ENCODE measurements around the gene DARS1.
"Not testable (repeated sequence)": the region's sequence is repeated elsewhere in the genome, so short reads cannot be mapped to it uniquely, and the experiment has no call there.

Gene DARS1

DNA sequence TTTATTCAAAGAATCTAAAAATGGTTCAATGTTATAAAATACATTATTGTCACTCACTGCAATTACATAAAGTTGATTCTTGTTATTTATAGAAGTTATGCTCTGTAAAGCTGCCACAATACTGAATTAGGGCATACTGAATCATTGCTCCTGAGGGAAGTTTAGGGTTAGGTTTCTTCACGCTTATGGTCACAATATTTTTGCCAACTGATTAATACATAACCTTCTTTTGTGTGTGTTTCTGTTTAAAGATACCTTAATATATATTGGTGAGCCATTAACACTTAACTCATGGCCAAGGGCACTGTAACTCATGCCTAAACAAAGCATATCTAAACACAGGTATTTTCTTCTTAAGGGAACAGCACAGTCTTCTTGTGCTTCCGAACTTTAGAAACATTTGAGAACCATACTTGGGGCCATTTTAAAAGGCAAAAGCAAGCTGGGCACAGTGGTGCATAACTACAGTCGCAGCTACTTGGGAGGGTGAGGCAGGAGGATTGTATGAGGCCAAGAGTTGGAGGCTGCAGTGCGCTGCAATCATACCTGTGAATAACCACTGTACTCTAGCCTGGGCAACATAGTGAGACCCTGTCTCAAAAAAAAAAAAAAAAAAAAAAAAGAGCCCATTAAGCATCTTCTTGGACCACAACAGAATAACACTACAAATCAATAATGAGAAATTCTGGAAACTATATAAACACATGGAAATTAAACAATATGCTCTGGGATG is 15.6 kb downstream of the DARS1 start:
- H3K27me3 ChIP-seq = no peaks in the 10 kb centered on the region
- H3K27ac ChIP-seq = no peak overlapping the region
- TF ChIP-seq CTCF (IDR thresholded peaks at IDR 0.05) = no peak

GRCh38 chr2:135965756-135966155 is 19.7 kb downstream of the DARS1 start:
- no peaks in the 10 kb centered on the region for H3K27me3 ChIP-seq
- no peaks in the 10 kb centered on the region for H3K36me3 ChIP-seq
- no peaks in the 10 kb centered on the region for H3K9me3 ChIP-seq
- H3K4me3 ChIP-seq (ENCODE audit: low read depth in 1 of 2, low read length in 1 of 2) = no peak overlapping the region
- H3K27ac ChIP-seq = peak overlapping the region; percentile 41
- H3K4me1 ChIP-seq (ENCODE audit: control insufficient read depth in 1 of 2, insufficient read depth in 1 of 2, low read depth in 1 of 2, low read length in 1 of 2) = peaks cover 33 to 49% of the 10 kb centered on the region in 2 experiments
- TF ChIP-seq CTCF (IDR thresholded peaks at IDR 0.05) = no peak

More for the DNA sequence above, 15.6 kb downstream of the DARS1 start:
- no peaks in the 10 kb centered on the region for H3K9me3 ChIP-seq
- peaks cover 9 to 25% of the 10 kb centered on the region in 2 experiments for H3K4me1 ChIP-seq (ENCODE audit: control insufficient read depth in 1 of 2, insufficient read depth in 1 of 2, low read depth in 1 of 2, low read length in 1 of 2)
- no peaks in the 10 kb centered on the region for H3K36me3 ChIP-seq
- H3K4me3 ChIP-seq (ENCODE audit: low read depth in 1 of 2, low read length in 1 of 2) = no peak overlapping the region

GRCh38 chr2:135964404-135964803 is 21.0 kb downstream of the DARS1 start:
- not testable (repeated sequence) for H3K9me3 ChIP-seq; H3K27me3 ChIP-seq; H3K36me3 ChIP-seq; H3K27ac ChIP-seq; H3K4me3 ChIP-seq (ENCODE audit: low read depth in 1 of 2, low read length in 1 of 2)
- H3K4me1 ChIP-seq (ENCODE audit: control insufficient read depth in 1 of 2, insufficient read depth in 1 of 2, low read depth in 1 of 2, low read length in 1 of 2) = peaks cover 36 to 55% of the 10 kb centered on the region in 2 experiments

DNA sequence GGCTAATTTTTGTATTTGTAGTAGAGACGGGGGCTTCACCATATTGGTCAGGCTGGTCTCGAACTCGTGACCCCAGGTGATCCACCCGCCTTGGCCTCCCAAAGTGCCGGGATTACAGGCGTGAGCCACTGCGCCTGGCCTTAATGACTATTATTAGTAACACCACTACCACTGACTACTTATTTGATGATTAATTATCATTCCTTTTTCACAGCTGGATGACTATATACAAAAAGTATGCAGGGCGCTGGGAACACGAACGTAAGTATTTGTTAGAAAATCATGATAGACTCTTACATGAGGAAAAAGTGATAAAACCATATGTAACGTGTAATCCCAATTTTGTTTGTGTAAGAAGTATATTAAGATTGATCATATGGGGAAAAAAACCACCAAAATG is 21.6 kb downstream of the DARS1 start:
- Histone ChIP-seq H3K27me3 (no peaks in the 10 kb centered on the region), H3K4me1 (ENCODE audit: control insufficient read depth in 1 of 2, insufficient read depth in 1 of 2, low read depth in 1 of 2, low read length in 1 of 2) (peaks cover 36 to 55% of the 10 kb centered on the region in 2 experiments), H3K27ac (no peak overlapping the region), H3K9me3 (no peaks in the 10 kb centered on the region), H3K4me3 (ENCODE audit: low read depth in 1 of 2, low read length in 1 of 2) (no peak overlapping the region), H3K36me3 (no peaks in the 10 kb centered on the region)
- no peak for TF ChIP-seq CTCF (IDR thresholded peaks at IDR 0.05)

DNA sequence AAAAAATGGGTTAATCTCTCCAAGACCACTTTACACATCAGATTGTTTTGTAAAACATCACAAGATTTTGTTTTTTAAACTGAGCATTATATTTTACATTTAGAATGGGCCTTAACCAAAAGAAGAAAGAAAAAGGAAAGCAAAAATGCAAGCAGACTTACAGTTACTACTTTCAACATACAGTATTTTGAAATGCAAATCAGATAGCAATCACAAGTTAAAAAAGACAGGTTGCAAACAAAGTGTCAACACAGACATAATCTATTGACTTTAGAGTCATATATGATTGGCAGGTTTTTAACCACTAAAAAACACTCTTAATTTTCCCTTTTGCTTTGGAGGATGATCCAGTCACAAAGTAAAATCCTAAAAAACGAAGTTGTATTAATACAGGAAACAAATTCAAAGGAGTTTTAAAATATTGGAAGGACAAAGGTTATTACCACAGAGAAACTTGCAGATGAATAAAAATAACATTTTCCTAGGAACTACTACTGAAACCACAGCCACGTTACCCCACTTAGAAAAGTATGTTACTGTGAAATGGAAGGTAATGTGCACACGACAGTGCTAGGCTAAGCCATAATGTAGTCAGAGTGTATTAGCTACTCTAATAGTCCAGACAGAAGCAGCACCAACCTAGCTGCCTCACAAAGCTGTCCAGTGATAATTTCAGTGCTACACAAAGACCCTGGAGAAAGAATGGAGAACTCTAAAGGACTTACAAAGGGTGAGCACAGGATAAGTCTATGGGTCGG is 22.9 kb downstream of the DARS1 start:
- Histone ChIP-seq H3K9me3 (no peaks in the 10 kb centered on the region), H3K4me1 (ENCODE audit: control insufficient read depth in 1 of 2, insufficient read depth in 1 of 2, low read depth in 1 of 2, low read length in 1 of 2) (peaks cover 36 to 50% of the 10 kb centered on the region in 2 experiments), H3K27me3 (no peaks in the 10 kb centered on the region), H3K27ac (peak overlapping the region; percentile 80), H3K4me3 (ENCODE audit: low read depth in 1 of 2, low read length in 1 of 2) (no peak overlapping the region), H3K36me3 (no peaks in the 10 kb centered on the region)
- TF ChIP-seq CTCF (IDR thresholded peaks at IDR 0.05) = no peak

Measured in neutrophil (primary cell).